Measurements from ENCODE around the gene TTLL5. TPM values are rescaled to one million over a fixed set of nuclear protein-coding genes. Genes with fewer than 3 reads are reported as not detected.

TTLL5 gene
- total and polyA plus RNA-seq, 2 of the 13 experiments (the other 11 are each of a cell fraction or from before 2014, with no cell fraction given), result 11.8 to 18.8 TPM

- no peaks in the 10 kb centered on the region for H3K4me1 ChIP-seq (ENCODE audit: insufficient read depth, low read length)
- intact Hi-C loops (cut with micrococcal nuclease; ENCODE audit: unreplicated experiment) (no loop called here), in situ Hi-C loops (cut with HindIII; ENCODE audit: extremely low pct_ligation_motif_present, low pct_unique_long_range_greater_than_20kb) (no loop called here)
- H3K27ac ChIP-seq (ENCODE audit: extremely low read length, insufficient read depth, low read length), result no peak overlapping the region
- no peaks in the 10 kb centered on the region for H3K27me3 ChIP-seq (ENCODE audit: control insufficient read depth in 1 of 2, insufficient read depth in 2 of 2, low read length in 2 of 2)
- POLR2A ChIA-PET, result no interaction called here
- H3K4me2 ChIP-seq (ENCODE audit: low read depth, low read length), result no peak overlapping the region
- no peak overlapping the region for H3K4me3 ChIP-seq (replicated peaks in 1 of 3; ENCODE audit: insufficient read depth in 1 of 3, low read depth in 2 of 3, low read length in 3 of 3)
- no peaks in the 10 kb centered on the region for H3K9me3 ChIP-seq (ENCODE audit: low read length)
- CTCF ChIA-PET (ENCODE audit: low intra/inter-chr PET ratio, low total read pairs), result no interaction called here
- H3K36me3 ChIP-seq (replicated peaks in 1 of 2; ENCODE audit: control insufficient read depth in 1 of 2, insufficient read depth in 2 of 2, low read length in 2 of 2), result no peaks in the 10 kb centered on the region
- no peak overlapping the region for H2AFZ ChIP-seq (ENCODE audit: low read length)
- H3K79me2 ChIP-seq (ENCODE audit: insufficient read depth, low read length), result no peaks in the 10 kb centered on the region
- DNase-seq (ENCODE audit: low spot score) (no peak), FAIRE-seq (no peak), ATAC-seq (no peak)
- no peaks in the 10 kb centered on the region for H4K20me1 ChIP-seq (ENCODE audit: insufficient read depth, low read length)
- WGBS (ENCODE audit: low lambda C conversion rate), result 64% methylated on average over 3 of the region's 3 CpGs
- no TSS peak for BruUV-seq (replicated peaks)
- H3K9ac ChIP-seq (ENCODE audit: insufficient read depth, low read depth, low read length), result no peak overlapping the region
- no peak for TF ChIP-seq AKAP8 (CRISPR knock-in tag; IDR thresholded peaks at IDR 0.05)
- no peak for TF ChIP-seq ZMYM4 (CRISPR knock-in tag; IDR thresholded peaks at IDR 0.05)
- no peak for TF ChIP-seq ETV6 (CRISPR knock-in tag; conservative IDR thresholded peaks at IDR 0.05)
- no peak for TF ChIP-seq ZNF124 (CRISPR knock-in tag; IDR thresholded peaks at IDR 0.05)
- TF ChIP-seq CENPBD1 (CRISPR knock-in tag; IDR thresholded peaks at IDR 0.05; ENCODE audit: borderline replicate concordance, low read depth), result no peak
- no peak for TF ChIP-seq NCOA5 (CRISPR knock-in tag; IDR thresholded peaks at IDR 0.05)
- TF ChIP-seq ZNF646 (CRISPR knock-in tag; IDR thresholded peaks at IDR 0.05), result no peak
- TF ChIP-seq SKIL (CRISPR knock-in tag; IDR thresholded peaks at IDR 0.05; ENCODE audit: borderline replicate concordance), result no peak
- TF ChIP-seq ZNF790 (CRISPR knock-in tag; IDR thresholded peaks at IDR 0.05; ENCODE audit: borderline replicate concordance), result no peak
- no peak for TF ChIP-seq SAFB2 (CRISPR knock-in tag; IDR thresholded peaks at IDR 0.05; ENCODE audit: borderline replicate concordance, low read depth)
- no peak for TF ChIP-seq GMEB2 (CRISPR knock-in tag; IDR thresholded peaks at IDR 0.05; ENCODE audit: low read depth)
- no peak for TF ChIP-seq MYNN (CRISPR knock-in tag; IDR thresholded peaks at IDR 0.05; ENCODE audit: low read depth)
- TF ChIP-seq ARNT (IDR thresholded peaks at IDR 0.05), result no peak
These were observed 300.6 kb downstream of the TTLL5 start for GRCh38 chr14:75961662-75962061.
